Suprapubic skin (tissue), 4 donors: ENCODE data around the gene BHLHA15. TPM values are rescaled to one million over a fixed set of nuclear protein-coding genes. Genes with fewer than 3 reads are reported as not detected.
A peak's percentile ranks its signal among the peaks of the same experiment; 100 is the strongest.

Experiments
- DNase-seq, 2 donors: peaks; one replicate each; pipeline ENCODE4 v3.0.0-alpha.2; 2019; ENCODE audit warnings: low spot score in 2 of 2
- H3K27ac ChIP-seq: fragments of 200-600 bp; sonication (generic); one replicate; pipeline ENCODE4 v1.5.1; 2019
- H3K27me3 ChIP-seq: fragments of 200-600 bp; sonication (generic); one replicate; pipeline ENCODE4 v1.5.1; 2019
- H3K36me3 ChIP-seq: fragments of 200-600 bp; sonication (generic); one replicate; pipeline ENCODE4 v1.5.1; 2019
- H3K4me1 ChIP-seq: fragments of 200-600 bp; sonication (generic); one replicate; pipeline ENCODE4 v1.5.1; 2019
- H3K4me3 ChIP-seq: fragments of 200-600 bp; sonication (generic); one replicate; pipeline ENCODE4 v1.5.1; 2019; ENCODE audit warnings: mild to moderate bottlenecking
- H3K9me3 ChIP-seq: fragments of 200-600 bp; sonication (generic); one replicate; pipeline ENCODE4 v1.5.1; 2019
- CTCF ChIP-seq, 2 donors: fragments of 200-600 bp in 1 of 2; fragments of 450-650 bp in 1 of 2; sonication (generic) in 1 of 2; IDR thresholded peaks; one replicate each; pipeline ENCODE4 v1.5.1; 2016 to 2019; ENCODE audit warnings: antibody characterized with exemption in 2 of 2, mild to moderate bottlenecking in 1 of 2, moderate library complexity in 1 of 2
- EP300 ChIP-seq: sonication (generic); formaldehyde crosslinking; IDR thresholded peaks from one replicate; pipeline ENCODE4 v1.6.1; 2017; ENCODE audit warnings: antibody characterized with exemption
- POLR2A ChIP-seq, 2 donors: fragments of 450-650 bp; IDR thresholded peaks; one replicate each; pipeline ENCODE4 v1.6.1; 2017; ENCODE audit warnings: antibody characterized with exemption in 2 of 2, mild to moderate bottlenecking in 2 of 2, moderate library complexity in 2 of 2
- POLR2AphosphoS5 ChIP-seq, 3 donors: sonication (generic); formaldehyde crosslinking; IDR thresholded peaks; one replicate each; pipeline ENCODE4 v1.6.1; 2017; ENCODE audit warnings: antibody characterized with exemption in 3 of 3
- WGBS: methylation state at CpG from one replicate; pipeline ENCODE4 v1.1.5; 2018; 5-methylcytosine and 5-hydroxymethylcytosine counted together
- total RNA-seq, 4 donors: library from RNA; depleted of rRNA; stranded (reverse); fragments of >200 nt; gene quantifications; one replicate each; pipeline ENCODE4 v1.1.0, GENCODE V29; 2016

The BHLHA15 gene
- total RNA-seq, 4 donors from 2014 or later = 1.2 to 7.8 (median 4.4) TPM

GRCh38 chr7:98250789-98251188 lies 39.5 kb downstream of the BHLHA15 start:
- TF ChIP-seq POLR2A (IDR thresholded peaks at IDR 0.05) (no peak), CTCF (IDR thresholded peaks at IDR 0.05) (no peak), POLR2AphosphoS5 (IDR thresholded peaks at IDR 0.05) (no peak), EP300 (no peak)
- H3K36me3 ChIP-seq = no peaks in the 10 kb centered on the region
- no peaks in the 10 kb centered on the region for H3K9me3 ChIP-seq
- DNase-seq = no peak
- 68% methylated on average over 3 of the region's 3 CpGs for WGBS
- peak overlapping the region; percentile 87 for H3K27ac ChIP-seq
- H3K27me3 ChIP-seq = no peaks in the 10 kb centered on the region
- peaks cover 28% of the 10 kb centered on the region for H3K4me1 ChIP-seq
- peak overlapping the region; percentile 94 for H3K4me3 ChIP-seq

GRCh38 chr7:98251231-98251600 lies 40.0 kb downstream of the BHLHA15 start:
- no peak for DNase-seq
- 19% methylated on average over 9 of the region's 9 CpGs for WGBS
- Histone ChIP-seq H3K4me1 (peaks cover 28% of the 10 kb centered on the region), H3K4me3 (peak overlapping the region; percentile 94), H3K9me3 (no peaks in the 10 kb centered on the region), H3K27ac (peak overlapping the region; percentile 87), H3K36me3 (no peaks in the 10 kb centered on the region), H3K27me3 (no peaks in the 10 kb centered on the region)
- no peak for TF ChIP-seq POLR2AphosphoS5 (IDR thresholded peaks at IDR 0.05)

GRCh38 chr7:98251601-98252424 lies 40.6 kb downstream of the BHLHA15 start, which contains the start of gene TECPR1:
Gene TECPR1 (minus strand): TSS chr7:98252232. CDS start chr7:98246146, 6,086 bp downstream.
- TF ChIP-seq EP300 (no peak), POLR2A (IDR thresholded peaks at IDR 0.05) (no peak), POLR2AphosphoS5 (IDR thresholded peaks at IDR 0.05) (peak in 1 of 3 donors; percentile 60), CTCF (IDR thresholded peaks at IDR 0.05) (no peak)
- peak within 1 kb of the TSS; percentile 94 for H3K4me3 ChIP-seq
- WGBS = 9% methylated on average over 3 of the region's 69 CpGs
- H3K27me3 ChIP-seq = no peaks in the 10 kb centered on the region
- peaks cover 1% of the 10 kb centered on the region for H3K36me3 ChIP-seq
- H3K9me3 ChIP-seq = no peaks in the 10 kb centered on the region
- peak; percentile 96 to 97 for DNase-seq
- H3K27ac ChIP-seq = peak within 1 kb of the TSS; percentile 87
- H3K4me1 ChIP-seq = peaks cover 28% of the 10 kb centered on the region

GRCh38 chr7:98252425-98253054 lies 41.3 kb downstream of the BHLHA15 start:
- H3K27ac ChIP-seq = peak overlapping the region; percentile 87
- H3K4me1 ChIP-seq = peaks cover 28% of the 10 kb centered on the region
- TF ChIP-seq EP300 = no peak
- TF ChIP-seq POLR2AphosphoS5 (IDR thresholded peaks at IDR 0.05) = no peak
- TF ChIP-seq CTCF (IDR thresholded peaks at IDR 0.05) = no peak
- no peak for TF ChIP-seq POLR2A (IDR thresholded peaks at IDR 0.05)
- no peak for DNase-seq
- H3K36me3 ChIP-seq = peaks cover 6% of the 10 kb centered on the region
- H3K4me3 ChIP-seq = peak overlapping the region; percentile 94
- no peaks in the 10 kb centered on the region for H3K27me3 ChIP-seq
- whole genome bisulfite sequencing = 39% methylated on average over 21 of the region's 32 CpGs
- no peaks in the 10 kb centered on the region for H3K9me3 ChIP-seq

- H3K27me3 ChIP-seq = no peaks in the 10 kb centered on the region
- no peaks in the 10 kb centered on the region for H3K9me3 ChIP-seq
- H3K4me3 ChIP-seq = no peak overlapping the region
- H3K36me3 ChIP-seq = peaks cover 6% of the 10 kb centered on the region
- no peak for DNase-seq
- H3K27ac ChIP-seq = no peak overlapping the region
- 90% methylated on average over 4 of the region's 4 CpGs for WGBS
- TF ChIP-seq CTCF (IDR thresholded peaks at IDR 0.05) (no peak), POLR2AphosphoS5 (IDR thresholded peaks at IDR 0.05) (no peak), POLR2A (IDR thresholded peaks at IDR 0.05) (no peak), EP300 (no peak)
- H3K4me1 ChIP-seq = peaks cover 28% of the 10 kb centered on the region
Observed at GRCh38 chr7:98254516-98254915, 43.3 kb downstream of the BHLHA15 start.
